ENCODE measurements around the gene MAN1C1. TPM values are rescaled to one million over a fixed set of nuclear protein-coding genes. Genes with fewer than 3 reads are reported as not detected.
"Not testable (repeated sequence)": the region's sequence is repeated elsewhere in the genome, so short reads cannot be mapped to it uniquely, and the experiment has no call there.

The MAN1C1 gene
- total and polyA plus RNA-seq, 2 donors (not counting 1 experiment from before 2014, with no cell fraction given): 17.7 to 51.4 TPM

DNA sequence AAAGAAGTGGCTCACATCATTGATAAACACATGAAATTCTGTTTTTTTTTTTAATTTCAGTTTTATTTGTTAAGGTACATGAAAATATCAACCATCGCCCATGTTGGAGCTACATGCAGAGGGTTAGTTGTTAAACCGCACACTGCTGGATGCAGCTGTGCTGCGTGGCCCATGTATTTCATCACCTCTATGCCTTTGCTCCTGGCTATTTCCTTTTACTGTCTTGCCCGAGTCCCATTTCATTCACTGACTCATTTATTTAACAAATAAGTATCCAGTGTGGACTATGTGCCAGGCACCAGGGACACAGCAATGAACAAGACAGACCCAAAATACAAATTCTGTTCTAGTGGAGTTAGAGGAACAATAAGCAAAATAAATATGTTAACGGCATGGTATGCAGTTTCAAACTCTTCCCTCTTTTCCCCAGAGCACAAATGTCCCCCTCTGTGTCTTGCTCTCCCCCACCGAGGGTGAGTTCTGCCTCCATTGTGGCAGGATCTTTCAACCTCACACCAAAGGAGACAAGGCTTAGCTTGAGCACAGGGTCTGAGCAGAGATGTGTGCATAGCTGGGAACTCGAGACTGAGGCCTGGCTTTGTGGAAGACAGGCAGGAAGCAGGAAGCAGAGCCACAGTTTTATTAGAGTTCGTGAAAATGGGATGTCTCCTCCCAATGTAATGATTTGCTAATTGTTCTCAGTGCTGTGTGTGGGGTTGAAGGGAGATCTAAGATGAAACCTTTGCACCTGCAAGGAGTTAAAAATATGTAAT lies 44.6 kb downstream of the MAN1C1 start:
- TF ChIP-seq CTCF (conservative IDR thresholded peaks at IDR 0.05 in 1 of 2, IDR thresholded peaks at IDR 0.05 in 1 of 2; ENCODE audit: low read depth in 1 of 2, low read length in 2 of 2): no peak
- TF ChIP-seq EZH2 (IDR thresholded peaks at IDR 0.05; ENCODE audit: low read length, missing control alignments): no peak
- no peak overlapping the region for H3K4me2 ChIP-seq (ENCODE audit: extremely low read depth, insufficient read depth, low read length)
- H4K20me1 ChIP-seq (ENCODE audit: control insufficient read depth, extremely low read depth, insufficient read depth, low read length): no peaks in the 10 kb centered on the region
- H3K4me1 ChIP-seq (ENCODE audit: control insufficient read depth, extremely low read depth, insufficient read depth, low read length): no peaks in the 10 kb centered on the region
- no peak overlapping the region for H3K9ac ChIP-seq (ENCODE audit: insufficient read depth, low read length)
- no peaks in the 10 kb centered on the region for H3K27me3 ChIP-seq (ENCODE audit: control insufficient read depth, insufficient read depth, low read length)
- DNase-seq (ENCODE audit: low read depth in 2 of 2): peak in 1 of 2 donors; percentile 39
- H3K4me3 ChIP-seq (replicated peaks in 1 of 4; ENCODE audit: control extremely low read depth in 1 of 4, insufficient read depth in 1 of 4, low read depth in 3 of 4, low read length in 4 of 4): no peak overlapping the region
- no peaks in the 10 kb centered on the region for H3K9me3 ChIP-seq (ENCODE audit: control insufficient read depth, insufficient read depth, low read depth, low read length)
- no peaks in the 10 kb centered on the region for H3K79me2 ChIP-seq (ENCODE audit: control insufficient read depth, insufficient read depth, low read length)
- H2AFZ ChIP-seq (ENCODE audit: low read length): no peak overlapping the region
- H3K27ac ChIP-seq (ENCODE audit: insufficient read depth, low read length): no peak overlapping the region
- no peaks in the 10 kb centered on the region for H3K36me3 ChIP-seq (ENCODE audit: control insufficient read depth, insufficient read depth, low read length)

DNA sequence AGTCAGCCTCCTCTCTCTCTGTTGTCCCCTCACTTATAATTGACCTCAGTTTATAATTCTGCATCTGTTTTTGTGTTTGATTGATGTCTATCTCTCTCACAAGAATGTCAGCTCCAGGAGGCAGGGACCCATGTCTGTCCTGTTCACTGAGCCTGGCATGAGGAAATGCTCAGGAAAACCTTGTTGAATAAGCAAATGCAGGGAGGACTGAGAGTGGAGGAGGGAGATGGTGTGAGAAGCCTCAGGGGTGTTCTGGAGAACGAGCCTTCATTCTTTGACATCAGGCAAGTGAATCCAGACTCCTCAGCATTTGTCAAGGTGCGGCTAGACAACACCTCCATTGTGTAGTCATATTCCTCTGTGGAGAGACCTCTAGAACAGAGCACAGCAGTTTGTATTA lies 45.5 kb downstream of the MAN1C1 start:
- Histone ChIP-seq H3K9me3 (ENCODE audit: control insufficient read depth, insufficient read depth, low read depth, low read length) (no peaks in the 10 kb centered on the region), H4K20me1 (ENCODE audit: control insufficient read depth, extremely low read depth, insufficient read depth, low read length) (no peaks in the 10 kb centered on the region), H3K4me2 (ENCODE audit: extremely low read depth, insufficient read depth, low read length) (no peak overlapping the region), H3K4me3 (replicated peaks in 1 of 4; ENCODE audit: control extremely low read depth in 1 of 4, insufficient read depth in 1 of 4, low read depth in 3 of 4, low read length in 4 of 4) (no peak overlapping the region), H3K36me3 (ENCODE audit: control insufficient read depth, insufficient read depth, low read length) (no peaks in the 10 kb centered on the region), H2AFZ (ENCODE audit: low read length) (no peak overlapping the region), H3K27me3 (ENCODE audit: control insufficient read depth, insufficient read depth, low read length) (no peaks in the 10 kb centered on the region), H3K79me2 (ENCODE audit: control insufficient read depth, insufficient read depth, low read length) (no peaks in the 10 kb centered on the region), H3K27ac (ENCODE audit: insufficient read depth, low read length) (no peak overlapping the region), H3K9ac (ENCODE audit: insufficient read depth, low read length) (no peak overlapping the region), H3K4me1 (ENCODE audit: control insufficient read depth, extremely low read depth, insufficient read depth, low read length) (no peaks in the 10 kb centered on the region)
- no peak for TF ChIP-seq EZH2 (IDR thresholded peaks at IDR 0.05; ENCODE audit: low read length, missing control alignments)
- no peak for TF ChIP-seq CTCF (conservative IDR thresholded peaks at IDR 0.05 in 1 of 2, IDR thresholded peaks at IDR 0.05 in 1 of 2; ENCODE audit: low read depth in 1 of 2, low read length in 2 of 2)
- DNase-seq (ENCODE audit: low read depth in 2 of 2): no peak

DNA sequence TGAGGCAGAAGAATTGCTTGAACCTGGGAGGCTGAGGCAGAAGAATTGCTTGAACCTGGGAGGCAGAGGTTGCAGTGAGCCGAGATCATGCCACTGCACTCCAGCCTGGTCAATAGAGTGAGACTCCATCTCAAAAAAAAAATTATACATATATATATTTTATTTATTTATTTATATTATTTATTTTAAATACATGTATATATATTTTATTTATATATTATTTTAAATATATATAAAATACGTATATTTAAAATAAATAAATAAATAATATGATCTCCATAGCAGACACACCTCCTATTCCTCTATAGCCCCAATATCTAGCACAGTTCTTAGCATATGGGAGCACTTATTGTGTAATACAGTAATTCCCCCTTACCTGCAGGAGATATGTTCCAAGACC lies 46.4 kb downstream of the MAN1C1 start:
- H3K27ac ChIP-seq (ENCODE audit: insufficient read depth, low read length); H3K36me3 ChIP-seq (ENCODE audit: control insufficient read depth, insufficient read depth, low read length); H3K79me2 ChIP-seq (ENCODE audit: control insufficient read depth, insufficient read depth, low read length); H3K4me2 ChIP-seq (ENCODE audit: extremely low read depth, insufficient read depth, low read length); H2AFZ ChIP-seq (ENCODE audit: low read length); H3K9me3 ChIP-seq (ENCODE audit: control insufficient read depth, insufficient read depth, low read depth, low read length); H3K4me1 ChIP-seq (ENCODE audit: control insufficient read depth, extremely low read depth, insufficient read depth, low read length); H3K27me3 ChIP-seq (ENCODE audit: control insufficient read depth, insufficient read depth, low read length); DNase-seq (ENCODE audit: low read depth in 2 of 2); H3K9ac ChIP-seq (ENCODE audit: insufficient read depth, low read length); H3K4me3 ChIP-seq (replicated peaks in 1 of 4; ENCODE audit: control extremely low read depth in 1 of 4, insufficient read depth in 1 of 4, low read depth in 3 of 4, low read length in 4 of 4); H4K20me1 ChIP-seq (ENCODE audit: control insufficient read depth, extremely low read depth, insufficient read depth, low read length): not testable (repeated sequence)

Measured in fibroblast of lung (primary cell).